HG03558 (cell line): ENCODE measurements around the gene SCCPDH.
"Not testable (repeated sequence)": the region's sequence is repeated elsewhere in the genome, so short reads cannot be mapped to it uniquely, and the experiment has no call there.

Experiments
- ATAC-seq: cut with Tn5 transposase; IDR thresholded peaks from one replicate; pipeline ENCODE4 v1.9.1; 2021; ENCODE audit warnings: moderate number of reproducible peaks; ENCODE audit not compliant: unreplicated experiment; ENCODE audit errors: extremely low read depth

Gene SCCPDH

DNA sequence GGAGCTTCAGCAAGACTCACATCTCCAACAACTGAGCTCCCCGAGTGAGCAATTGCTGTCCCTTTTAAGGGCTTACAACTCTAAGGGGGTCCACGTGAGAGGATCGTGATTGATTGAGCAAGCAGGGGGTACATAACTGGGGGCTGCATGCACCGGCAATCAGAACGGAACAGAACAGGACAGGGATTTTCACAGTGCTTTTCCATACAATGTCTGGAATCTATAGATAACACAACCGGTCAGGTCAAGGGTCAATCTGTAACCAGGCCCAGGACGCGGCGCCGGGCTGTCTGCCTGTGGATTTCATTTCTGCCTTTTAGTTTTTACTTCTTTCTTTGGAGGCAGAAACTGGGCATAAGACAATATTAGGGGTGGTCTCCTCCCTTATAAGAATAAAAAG is 21.9 kb downstream of the SCCPDH start:
- not testable (repeated sequence) for ATAC-seq

DNA sequence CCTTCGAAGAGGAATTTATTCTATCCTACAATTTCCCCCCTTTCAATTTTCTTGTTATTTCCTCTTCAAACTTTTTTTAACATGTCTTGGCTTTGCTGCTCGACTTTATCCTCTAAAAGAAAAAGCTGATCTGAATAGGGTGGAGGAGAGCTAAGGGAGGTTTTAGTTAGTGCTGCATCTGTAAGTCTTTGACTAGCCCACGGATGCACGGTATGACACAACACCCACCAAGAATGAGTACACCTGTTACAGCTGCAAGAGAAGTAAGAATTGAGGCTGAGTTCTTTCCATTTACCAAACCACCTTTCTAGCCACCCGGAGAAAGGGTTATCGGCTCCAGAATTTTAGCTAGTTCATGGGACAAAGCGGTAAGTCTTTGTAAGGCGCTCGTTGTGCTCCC is 23.8 kb downstream of the SCCPDH start:
- no peak for ATAC-seq

DNA sequence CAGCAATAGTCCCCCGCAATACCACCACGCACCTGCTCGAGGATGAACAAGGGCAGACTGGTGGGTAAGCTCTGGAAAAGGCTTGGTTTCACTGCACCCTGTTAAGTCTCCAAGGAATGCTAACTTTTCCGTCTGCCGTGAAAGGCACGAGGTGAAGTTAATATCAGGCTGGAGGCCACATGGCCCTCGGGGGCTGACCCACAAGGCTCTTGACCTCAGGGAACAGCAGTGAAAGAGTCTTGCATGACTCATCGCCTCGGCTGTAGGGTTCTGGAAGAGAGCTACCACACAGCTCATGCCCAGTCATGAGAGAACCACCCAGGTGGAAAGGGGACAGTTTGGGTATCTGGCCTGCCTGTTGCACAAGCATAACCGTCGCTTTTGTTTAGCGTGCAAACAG is 24.7 kb downstream of the SCCPDH start:
- no peak for ATAC-seq

DNA sequence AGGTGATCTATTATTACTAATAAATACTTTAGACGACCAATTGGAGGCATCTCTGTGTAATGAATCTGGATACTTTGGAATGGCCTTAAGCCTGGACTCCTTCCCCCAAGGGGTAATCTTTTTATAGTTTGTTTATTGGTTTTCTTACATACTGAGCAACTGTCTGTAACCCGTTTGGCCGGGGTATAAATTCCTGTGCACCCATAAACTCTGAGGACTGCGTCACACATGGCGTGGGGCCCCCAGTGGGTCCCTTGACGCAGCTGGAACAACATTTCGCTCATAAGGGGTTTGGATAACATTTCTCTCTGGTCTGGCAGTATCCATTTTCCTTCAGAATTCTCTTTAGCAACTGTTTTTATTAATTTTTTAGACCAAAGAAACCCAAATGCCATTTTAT is 26.5 kb downstream of the SCCPDH start:
- ATAC-seq = no peak

DNA sequence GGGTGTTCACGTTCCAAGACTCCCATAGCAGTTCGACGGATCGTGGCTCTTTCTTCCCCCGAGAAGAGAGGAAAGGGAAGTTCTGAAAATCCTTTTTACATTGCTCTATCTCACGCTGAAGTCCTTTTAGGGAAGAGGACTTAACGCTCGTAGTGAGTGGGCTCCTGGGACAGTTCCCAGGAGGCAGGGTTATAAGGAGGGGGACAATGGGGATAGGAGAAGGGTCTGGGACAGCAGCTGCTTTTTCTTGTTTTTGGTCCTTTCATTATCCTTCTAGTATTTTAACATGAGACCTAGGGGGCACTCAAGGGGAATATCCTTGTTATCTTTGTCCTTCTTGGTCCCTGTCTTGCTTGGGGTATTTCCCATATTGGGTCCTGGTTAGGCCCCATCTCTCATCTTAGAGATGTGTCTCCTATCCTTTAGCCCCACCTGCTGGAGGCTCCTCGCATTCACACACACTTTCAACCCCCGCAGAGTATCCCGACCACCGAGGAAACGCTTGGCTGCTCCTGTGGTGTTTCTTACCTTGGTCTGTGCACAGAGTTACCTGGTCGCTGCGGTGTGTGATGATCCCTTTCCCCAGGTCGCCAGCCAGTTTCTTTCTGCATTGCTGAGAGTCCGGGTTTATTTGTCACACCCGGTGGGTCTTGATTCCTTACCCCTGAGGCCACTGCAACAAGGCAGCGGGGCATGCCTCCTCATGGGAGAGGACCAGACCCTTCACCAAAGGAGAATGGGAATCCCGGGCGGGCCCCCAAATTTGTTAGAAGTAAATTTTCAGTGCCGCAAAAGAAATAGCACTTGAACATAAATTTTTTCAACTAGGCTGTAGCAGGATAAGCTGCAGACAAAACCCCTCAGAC is 29.7 kb downstream of the SCCPDH start:
- no peak for ATAC-seq

DNA sequence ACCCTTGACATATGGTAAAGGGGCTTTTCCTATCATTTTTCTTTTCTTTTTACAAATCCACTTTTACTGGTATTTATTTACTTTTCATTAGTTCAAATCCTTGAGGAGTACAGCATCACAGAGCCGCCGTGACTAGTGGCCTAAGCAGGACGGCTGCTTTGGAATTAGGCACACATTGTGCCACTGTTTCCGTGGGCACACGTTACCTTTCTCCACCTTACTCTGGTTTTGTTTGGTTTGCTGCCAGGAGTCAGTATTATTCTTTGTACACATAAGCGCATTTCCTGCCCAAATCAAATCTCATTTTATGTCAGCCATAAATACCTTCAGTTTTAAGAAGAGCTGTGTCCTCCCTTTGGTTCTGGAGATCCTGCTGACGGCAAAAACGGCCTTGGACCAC is 31.2 kb downstream of the SCCPDH start:
- ATAC-seq = no peak

DNA sequence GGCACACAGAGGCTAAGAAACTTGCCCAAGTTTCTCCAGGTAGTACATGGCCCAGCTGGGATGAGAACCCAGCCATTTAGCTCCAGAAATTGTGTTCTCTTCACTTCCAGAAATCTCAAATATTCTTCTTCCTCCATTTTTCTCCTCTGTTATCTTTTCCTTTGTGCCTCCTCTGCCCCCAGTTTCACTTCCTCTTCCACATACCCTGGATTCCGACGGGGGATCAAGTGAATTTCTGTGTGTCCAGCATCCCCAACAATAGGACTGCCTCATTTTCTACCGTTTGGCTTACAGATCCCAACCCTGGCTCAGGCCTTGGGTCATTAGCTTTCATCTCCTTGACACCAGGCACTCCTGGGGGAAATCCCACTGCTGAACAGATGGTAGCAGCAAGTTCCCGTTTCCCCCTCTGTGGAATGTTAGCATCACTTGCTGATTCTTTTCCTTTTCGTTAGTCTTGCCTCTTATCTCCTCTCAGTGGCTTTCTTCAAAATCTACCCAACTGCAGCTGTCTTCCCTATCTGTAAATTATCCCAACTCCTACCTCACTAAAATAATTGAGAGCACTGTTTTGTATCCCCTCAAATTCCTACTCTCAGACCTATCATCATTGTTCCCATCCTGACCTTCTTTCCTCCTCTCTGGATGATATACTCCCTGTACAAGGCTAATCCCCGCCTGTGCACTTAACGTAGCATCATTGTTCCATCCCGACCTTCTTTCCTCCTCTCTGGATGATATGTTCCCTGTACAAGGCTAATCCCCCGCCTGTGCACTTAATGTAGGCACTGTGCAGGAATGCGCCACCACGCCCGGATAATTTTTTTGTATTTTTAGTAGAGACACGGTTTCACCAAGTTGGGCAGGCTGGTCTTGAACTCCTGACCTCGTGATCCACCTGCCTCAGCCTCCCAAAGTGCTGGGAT is 36.5 kb downstream of the SCCPDH start:
- no peak for ATAC-seq

DNA sequence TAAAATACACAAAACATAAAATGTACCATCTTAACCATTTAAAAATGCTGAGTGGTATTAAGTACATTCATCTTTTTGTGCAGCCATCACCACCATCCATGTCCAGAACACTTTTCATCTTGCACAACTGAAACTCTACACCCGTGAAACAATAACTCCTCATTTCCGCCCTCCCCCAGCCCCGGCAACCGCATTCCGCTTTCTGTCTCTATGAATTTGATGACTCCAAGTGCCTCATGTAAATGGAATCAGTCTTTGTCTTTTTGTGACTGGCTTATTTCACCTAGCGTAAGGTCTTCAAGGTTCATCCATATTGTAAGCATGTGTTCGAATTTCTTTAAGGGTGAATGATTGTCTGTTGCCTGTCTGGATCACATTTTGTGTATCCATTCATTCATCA is 37.2 kb downstream of the SCCPDH start:
- ATAC-seq = no peak

DNA sequence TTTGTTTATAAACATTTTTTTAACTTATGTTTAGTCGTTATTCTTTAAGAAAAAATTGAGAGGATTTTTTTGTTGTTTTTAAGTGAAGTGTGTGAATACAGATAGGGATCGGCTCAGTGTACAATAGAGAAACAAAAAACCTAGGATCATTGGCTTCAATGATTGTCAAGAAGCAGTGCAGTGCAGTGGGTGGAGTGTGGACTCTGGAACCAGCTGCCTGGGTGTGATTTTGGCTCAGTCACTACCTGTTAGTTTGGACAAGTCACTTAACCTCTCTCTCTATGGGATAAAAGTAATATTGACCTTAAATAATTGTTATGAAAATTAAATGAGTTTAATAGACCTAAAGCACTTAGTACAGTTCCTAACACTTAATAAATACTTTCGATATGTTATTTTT is 41.3 kb downstream of the SCCPDH start:
- no peak for ATAC-seq

DNA sequence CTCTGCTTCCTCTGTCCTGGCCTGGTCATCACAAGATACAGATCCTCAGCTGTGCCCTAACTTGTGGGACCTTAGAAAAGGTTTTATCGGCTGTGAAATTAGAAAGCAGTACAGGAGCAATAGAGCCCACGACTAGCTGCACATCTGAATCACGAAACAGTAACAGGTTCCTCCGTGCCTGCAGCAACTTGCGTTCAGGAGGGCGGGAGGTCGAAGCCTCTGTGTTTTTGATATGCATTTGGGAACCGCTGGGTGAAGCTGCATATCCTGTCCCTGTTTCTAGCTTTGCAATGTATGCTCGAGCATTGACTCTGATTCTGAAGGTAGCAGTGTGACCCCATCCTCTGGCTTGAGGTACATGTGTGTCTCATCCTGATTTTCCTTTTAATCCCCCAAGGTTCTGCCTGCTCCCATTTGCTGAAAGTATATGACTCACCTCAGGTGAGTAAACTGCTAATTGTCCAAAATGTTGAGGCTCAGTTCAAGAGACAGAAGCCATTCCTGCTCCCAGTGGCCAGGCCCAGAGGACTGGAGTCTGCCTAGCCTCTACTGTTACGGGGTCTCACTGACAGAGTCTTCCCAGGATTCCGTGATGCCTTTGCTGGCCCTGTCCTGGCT is 44.3 kb downstream of the SCCPDH start:
- no peak for ATAC-seq

DNA sequence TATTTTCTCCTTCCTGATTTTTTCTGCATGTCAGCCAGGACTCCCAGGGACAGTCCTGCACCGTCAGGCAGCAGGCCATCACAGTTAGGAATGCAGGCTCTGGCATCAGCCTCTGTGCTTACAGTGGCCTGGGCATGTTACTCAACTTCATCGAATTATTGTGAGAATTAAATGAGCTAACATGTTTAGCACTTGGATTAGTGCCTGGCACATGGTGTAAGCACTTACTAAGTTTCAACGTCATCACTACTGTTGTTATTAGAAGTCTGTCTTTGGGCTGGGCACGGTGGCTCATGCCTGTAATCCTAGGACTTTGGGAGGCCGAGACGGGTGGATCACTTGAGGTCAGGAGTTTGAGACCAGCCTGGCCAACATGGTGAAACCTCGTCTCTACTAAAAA is 45.1 kb downstream of the SCCPDH start:
- ATAC-seq = no peak

DNA sequence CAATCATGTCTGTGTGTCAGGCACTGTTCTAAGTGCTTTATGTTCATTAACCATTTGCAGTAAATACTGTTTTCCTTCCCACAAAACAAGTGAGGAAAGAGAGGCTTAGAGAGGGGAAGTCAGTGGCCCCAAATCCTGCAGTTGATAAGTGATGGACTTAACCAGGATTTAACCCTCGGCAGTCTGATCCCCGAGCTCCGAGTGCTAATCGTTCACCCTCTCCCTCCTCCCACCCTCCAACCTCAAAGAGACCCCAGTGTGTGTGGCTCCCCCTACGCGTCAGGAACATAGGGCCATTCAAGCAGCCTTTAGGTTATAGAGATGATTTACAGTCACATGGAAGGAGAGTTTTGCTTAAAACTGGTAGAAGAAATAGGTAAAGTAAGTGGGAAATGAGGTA is 47.2 kb downstream of the SCCPDH start:
- no peak for ATAC-seq

DNA sequence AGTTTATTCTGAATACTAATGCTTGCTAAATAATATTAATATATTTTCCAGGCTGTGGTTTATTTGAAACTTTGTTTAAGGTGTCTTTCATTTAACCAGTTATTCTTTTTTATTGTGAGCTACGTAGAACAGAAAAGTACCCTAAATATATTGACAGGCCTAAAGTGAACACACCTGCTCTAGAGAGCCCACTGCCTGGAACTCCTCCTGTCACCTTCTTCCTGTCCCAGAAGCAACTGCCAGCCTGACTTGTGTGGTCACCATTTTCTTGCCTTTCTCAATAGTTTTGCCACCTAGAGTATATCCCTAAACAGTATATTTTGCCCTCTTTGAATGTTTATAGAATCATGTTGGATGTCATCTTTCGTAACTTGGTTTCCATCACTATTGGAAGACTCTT is 48.5 kb downstream of the SCCPDH start:
- no peak for ATAC-seq

DNA sequence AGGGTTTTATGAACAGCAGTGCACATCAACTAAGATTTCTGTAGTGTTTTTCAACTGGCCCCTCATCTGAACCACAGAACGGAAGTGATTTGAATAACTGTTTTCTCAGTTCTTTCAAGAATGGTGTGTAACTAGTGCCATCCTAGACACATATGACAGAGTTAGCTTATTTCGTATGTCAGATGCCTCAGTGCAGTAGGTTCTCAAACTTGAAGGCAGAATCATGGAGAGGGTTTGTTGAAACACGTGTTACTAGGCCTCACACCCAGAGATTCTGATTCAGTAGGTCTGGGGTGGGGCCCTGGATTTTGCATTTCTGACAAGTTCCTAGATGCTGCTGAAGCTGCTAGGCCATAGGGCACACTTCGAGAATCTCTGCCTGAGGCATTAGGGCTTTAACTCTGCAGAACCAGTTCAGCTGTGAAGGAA is 49.0 kb downstream of the SCCPDH start:
- ATAC-seq = peak; percentile 98

DNA sequence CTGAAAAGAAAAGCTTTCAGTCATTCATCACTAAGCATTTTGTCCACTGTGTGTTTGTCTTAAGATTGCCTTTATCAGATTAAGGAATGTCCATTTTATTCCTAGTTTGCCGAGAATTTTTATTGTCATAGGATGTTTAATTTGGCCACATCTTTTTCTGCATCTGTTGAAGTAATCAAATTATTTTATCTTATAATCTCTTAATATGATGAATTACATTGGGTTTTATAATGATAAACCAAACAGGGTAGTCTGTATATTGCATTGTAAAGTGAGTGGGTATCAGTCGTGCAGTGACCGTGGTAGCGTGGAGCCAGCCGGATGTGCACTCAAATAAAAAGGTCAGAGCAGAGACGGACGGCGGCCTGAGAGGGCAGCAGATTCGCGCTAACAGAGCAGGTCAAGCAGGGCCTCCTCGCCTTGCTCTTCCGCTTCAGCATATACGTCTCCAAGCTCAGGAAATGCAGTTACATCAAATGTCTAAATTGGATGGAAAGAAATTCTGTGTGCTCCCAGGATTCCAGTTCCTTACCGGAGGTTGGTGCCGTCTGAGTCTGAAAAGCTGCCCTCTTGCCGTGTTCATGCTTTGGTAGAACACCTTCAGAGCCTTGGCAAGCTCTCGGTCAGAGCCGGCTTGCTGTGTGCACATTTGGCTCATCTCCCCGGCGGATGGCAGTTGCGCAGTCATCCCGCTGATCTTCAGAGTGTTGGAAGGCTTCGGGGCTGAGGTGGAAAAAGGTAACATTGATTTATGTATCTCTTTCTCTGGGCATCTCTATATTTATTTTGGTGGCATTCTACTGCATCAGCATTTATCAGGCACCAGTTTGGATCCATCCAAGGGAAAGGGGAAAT is 51.5 kb downstream of the SCCPDH start:
- ATAC-seq = no peak

DNA sequence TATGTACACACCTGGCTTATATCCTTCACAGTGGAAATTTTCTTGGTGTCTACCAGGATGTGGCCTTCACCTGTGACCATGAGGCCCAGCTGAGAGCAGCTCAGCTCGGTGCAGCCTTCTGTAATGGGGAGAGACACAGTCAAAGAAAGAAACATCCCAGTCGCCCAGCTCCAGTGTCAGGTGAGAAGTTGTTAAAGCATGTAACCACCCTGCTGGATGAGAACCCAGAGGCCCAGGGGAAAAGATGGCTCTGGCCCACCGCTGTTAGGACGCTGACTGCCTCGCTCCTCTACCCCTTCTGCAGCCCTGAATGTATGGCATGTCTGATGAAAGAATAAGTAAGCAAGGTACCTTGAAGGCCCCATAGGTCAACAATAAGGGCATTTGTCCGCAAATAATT is 52.7 kb downstream of the SCCPDH start:
- no peak for ATAC-seq

DNA sequence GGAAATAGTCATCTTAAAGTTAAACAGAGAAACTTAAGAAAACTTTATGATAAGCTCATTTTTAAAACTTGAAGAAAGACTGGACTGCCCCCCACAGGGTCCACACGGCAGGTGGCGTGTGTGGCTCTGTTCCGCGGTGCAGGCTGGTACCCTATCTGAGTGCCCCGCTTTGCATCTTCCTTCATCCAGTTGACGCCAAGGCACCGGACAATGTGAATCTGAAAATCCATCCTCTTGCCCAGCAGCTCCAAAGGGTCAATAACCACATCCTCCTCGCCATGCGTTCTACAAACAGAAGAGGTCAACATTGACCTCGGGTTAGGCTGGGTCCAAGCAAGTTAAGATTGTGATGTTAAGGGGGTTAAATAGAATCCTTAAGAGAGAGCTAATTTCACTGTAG is 54.5 kb downstream of the SCCPDH start:
- no peak for ATAC-seq

DNA sequence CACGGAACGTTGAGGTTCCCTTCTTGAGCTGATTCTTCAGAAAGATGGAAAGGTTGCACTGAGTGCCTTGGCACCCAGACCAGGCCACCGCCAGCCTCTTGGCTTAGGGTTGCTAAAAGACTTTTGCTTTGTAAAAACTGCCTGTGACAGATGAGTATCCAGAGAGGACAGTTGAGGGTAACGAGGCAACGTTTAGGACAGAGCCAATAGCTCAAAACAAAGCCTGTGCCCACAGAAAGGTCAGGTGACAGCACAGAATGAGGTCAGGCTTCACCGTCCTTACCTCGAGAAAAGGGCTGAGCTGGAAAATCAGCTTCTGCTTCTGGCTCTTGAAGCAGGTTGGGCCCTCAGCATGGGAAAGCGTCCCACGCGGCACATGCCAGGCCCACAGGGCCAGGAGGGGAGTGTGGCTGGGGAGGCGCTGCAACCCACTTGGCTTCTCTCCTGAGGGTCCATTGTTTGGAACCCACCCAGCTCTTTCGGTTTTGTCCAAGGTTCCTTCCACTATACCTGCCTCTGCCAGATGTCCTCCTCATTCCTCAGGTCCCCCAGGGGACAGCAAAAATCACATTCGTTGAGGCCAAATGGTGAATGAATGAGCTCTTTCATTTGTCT is 55.5 kb downstream of the SCCPDH start:
- no peak for ATAC-seq

DNA sequence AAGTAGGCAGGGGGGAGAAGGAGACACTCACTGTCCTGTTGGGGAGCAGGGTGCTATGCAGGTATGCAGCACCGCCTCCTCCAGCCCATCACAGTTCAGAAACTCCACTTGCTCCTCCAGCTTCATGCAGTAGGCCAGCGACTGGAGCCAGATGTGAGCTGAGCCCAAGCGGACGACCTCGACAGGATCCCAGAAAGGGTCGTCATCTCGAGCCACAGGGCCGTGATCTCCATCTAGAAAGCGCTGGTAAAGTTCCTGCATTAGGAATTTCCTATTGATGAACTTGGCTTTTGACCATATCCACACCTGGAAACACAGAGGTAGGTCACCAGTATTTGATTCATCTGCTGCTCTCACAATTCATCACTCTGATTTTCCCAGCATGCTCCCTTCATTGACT is 56.1 kb downstream of the SCCPDH start:
- ATAC-seq = no peak

DNA sequence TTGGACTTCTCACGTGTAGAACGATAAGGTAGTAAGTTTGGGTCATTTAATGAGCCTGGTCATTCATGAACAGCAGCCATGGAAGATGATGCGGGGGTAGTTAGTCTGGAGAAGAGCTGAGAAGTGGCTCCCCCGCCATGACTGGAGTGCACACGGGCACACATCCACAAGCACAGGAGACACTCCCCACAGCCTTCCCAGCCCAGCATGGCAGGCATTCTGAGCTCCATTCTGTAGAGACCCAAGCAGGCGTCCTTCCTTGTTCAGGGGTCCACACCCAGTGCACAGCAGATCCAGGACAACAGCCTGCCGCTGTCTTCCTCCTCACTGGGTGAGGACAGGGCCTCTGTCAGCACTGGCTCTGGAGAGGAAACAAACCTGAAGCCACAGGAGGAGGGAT is 57.0 kb downstream of the SCCPDH start:
- ATAC-seq = no peak
